Measurements from ENCODE around the gene DACH1.

The DACH1 gene

GRCh38 chr13:71483733-71484132 is 383.3 kb downstream of the DACH1 start:
- no peak overlapping the region for H3K4me3 ChIP-seq (ENCODE audit: low read length)
- no peak overlapping the region for H3K27ac ChIP-seq (ENCODE audit: low read depth, low read length)

DNA sequence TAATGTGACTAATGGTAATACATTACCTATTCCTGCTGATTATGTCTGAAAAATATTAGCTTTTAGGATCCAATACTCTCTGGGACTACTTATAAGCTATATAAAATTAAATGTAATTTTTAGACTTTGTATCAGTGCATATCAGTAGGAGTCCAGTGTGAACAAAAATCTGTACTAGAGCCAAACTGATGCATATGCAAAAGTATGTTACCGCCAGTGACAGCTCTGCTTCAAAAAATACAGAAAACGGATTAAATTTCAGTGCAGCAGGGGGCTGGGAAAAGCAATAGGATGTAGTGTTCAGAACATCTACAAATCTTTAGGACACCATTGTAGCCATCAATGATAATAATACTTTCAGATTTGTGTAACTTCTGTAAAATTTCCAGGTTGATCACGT is 385.5 kb downstream of the DACH1 start:
- Histone ChIP-seq H3K36me3 (ENCODE audit: insufficient read depth, low read length) (no peaks in the 10 kb centered on the region; the same call in 1 of the 2 replicates), H3K9me3 (ENCODE audit: insufficient read depth, low read depth, low read length) (no peaks in the 10 kb centered on the region), H3K27me3 (ENCODE audit: insufficient read depth, low read length) (no peaks in the 10 kb centered on the region), H3K27ac (ENCODE audit: low read depth, low read length) (no peak overlapping the region), H3K4me3 (ENCODE audit: low read length) (no peak overlapping the region), H3K9ac (ENCODE audit: low read depth, low read length) (no peak overlapping the region), H3K4me1 (ENCODE audit: insufficient read depth, low read length) (no peaks in the 10 kb centered on the region)
- 95% methylated on average over 3 of the region's 3 CpGs for WGBS

More at GRCh38 chr13:71483733-71484132, 383.3 kb downstream of the DACH1 start:
- Histone ChIP-seq H3K9me3 (ENCODE audit: insufficient read depth, low read depth, low read length) (no peaks in the 10 kb centered on the region), H3K4me1 (ENCODE audit: insufficient read depth, low read length) (no peaks in the 10 kb centered on the region), H3K27me3 (ENCODE audit: insufficient read depth, low read length) (no peaks in the 10 kb centered on the region), H3K36me3 (ENCODE audit: insufficient read depth, low read length) (no peaks in the 10 kb centered on the region; the same call in 1 of the 2 replicates), H3K9ac (ENCODE audit: low read depth, low read length) (no peak overlapping the region)

DNA sequence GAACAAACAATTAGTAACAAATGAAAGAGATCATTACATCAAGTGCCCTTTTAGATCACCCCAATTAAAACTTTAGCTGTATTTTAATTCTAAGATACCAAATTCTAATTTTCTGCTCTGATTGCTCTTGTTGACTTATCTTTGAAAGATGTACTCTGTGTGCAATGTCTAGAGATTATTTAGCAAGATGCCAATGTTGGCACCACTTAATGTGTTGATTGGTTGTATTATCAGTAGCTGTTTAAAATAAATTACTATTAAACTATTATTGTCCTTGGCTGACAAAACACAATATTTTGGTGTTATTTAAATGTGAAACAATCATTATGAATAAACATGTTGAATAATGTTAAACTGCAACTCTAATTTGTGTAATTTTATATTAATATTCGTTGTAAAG is 386.0 kb downstream of the DACH1 start:
- no peaks in the 10 kb centered on the region; the same call in 1 of the 2 replicates for H3K36me3 ChIP-seq (ENCODE audit: insufficient read depth, low read length)
- no peak overlapping the region for H3K27ac ChIP-seq (ENCODE audit: low read depth, low read length)
- no peak overlapping the region for H3K9ac ChIP-seq (ENCODE audit: low read depth, low read length)
- WGBS: 100% methylated on average over 1 of the region's 1 CpG
- H3K4me3 ChIP-seq (ENCODE audit: low read length): no peak overlapping the region
- H3K27me3 ChIP-seq (ENCODE audit: insufficient read depth, low read length): no peaks in the 10 kb centered on the region
- H3K9me3 ChIP-seq (ENCODE audit: insufficient read depth, low read depth, low read length): no peaks in the 10 kb centered on the region
- H3K4me1 ChIP-seq (ENCODE audit: insufficient read depth, low read length): no peaks in the 10 kb centered on the region

GRCh38 chr13:71477735-71478134 is 389.3 kb downstream of the DACH1 start:
- Histone ChIP-seq H3K27me3 (ENCODE audit: insufficient read depth, low read length) (no peaks in the 10 kb centered on the region), H3K9ac (ENCODE audit: low read depth, low read length) (no peak overlapping the region), H3K4me3 (ENCODE audit: low read length) (no peak overlapping the region), H3K36me3 (ENCODE audit: insufficient read depth, low read length) (no peaks in the 10 kb centered on the region; the same call in 1 of the 2 replicates), H3K27ac (ENCODE audit: low read depth, low read length) (no peak overlapping the region), H3K9me3 (ENCODE audit: insufficient read depth, low read depth, low read length) (no peaks in the 10 kb centered on the region), H3K4me1 (ENCODE audit: insufficient read depth, low read length) (no peaks in the 10 kb centered on the region)
- WGBS: 70% methylated on average over 6 of the region's 6 CpGs

DNA sequence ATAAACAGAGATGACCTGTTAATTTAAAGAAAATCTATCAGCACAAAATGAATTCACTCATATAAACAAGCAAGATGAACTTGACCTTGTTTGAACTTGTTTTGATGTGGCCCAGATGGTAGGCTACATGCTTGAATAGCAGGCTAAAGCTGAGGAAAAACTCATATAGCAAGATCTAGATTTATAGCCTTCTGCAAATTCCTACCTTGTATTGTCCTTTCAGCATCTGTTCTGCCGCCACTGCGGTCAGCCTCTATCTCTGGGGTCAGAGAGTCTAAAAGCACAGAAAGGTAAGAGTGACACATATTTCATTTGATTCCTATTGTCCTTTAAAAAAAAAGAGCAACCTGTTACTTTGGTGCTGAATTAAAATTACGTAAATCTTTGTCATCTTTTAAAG is 392.1 kb downstream of the DACH1 start:
- H3K9ac ChIP-seq (ENCODE audit: low read depth, low read length): no peak overlapping the region
- 95% methylated on average over 3 of the region's 3 CpGs for WGBS
- no peaks in the 10 kb centered on the region; the same call in 1 of the 2 replicates for H3K36me3 ChIP-seq (ENCODE audit: insufficient read depth, low read length)
- H3K27ac ChIP-seq (ENCODE audit: low read depth, low read length): no peak overlapping the region
- no peak overlapping the region for H3K4me3 ChIP-seq (ENCODE audit: low read length)
- H3K4me1 ChIP-seq (ENCODE audit: insufficient read depth, low read length): no peaks in the 10 kb centered on the region
- H3K27me3 ChIP-seq (ENCODE audit: insufficient read depth, low read length): no peaks in the 10 kb centered on the region
- H3K9me3 ChIP-seq (ENCODE audit: insufficient read depth, low read depth, low read length): no peaks in the 10 kb centered on the region

GRCh38 chr13:71469626-71470025 is 397.4 kb downstream of the DACH1 start:
- no peak overlapping the region for H3K9ac ChIP-seq (ENCODE audit: low read depth, low read length)
- H3K27me3 ChIP-seq (ENCODE audit: insufficient read depth, low read length): no peaks in the 10 kb centered on the region
- H3K4me3 ChIP-seq (ENCODE audit: low read length): no peak overlapping the region
- no peaks in the 10 kb centered on the region for H3K4me1 ChIP-seq (ENCODE audit: insufficient read depth, low read length)
- no peaks in the 10 kb centered on the region for H3K36me3 ChIP-seq (ENCODE audit: insufficient read depth, low read length)
- no peak overlapping the region for H3K27ac ChIP-seq (ENCODE audit: low read depth, low read length)
- WGBS: no CpG with 5 or more reads among the region's 1 CpG
- H3K9me3 ChIP-seq (ENCODE audit: insufficient read depth, low read depth, low read length): no peaks in the 10 kb centered on the region

DNA sequence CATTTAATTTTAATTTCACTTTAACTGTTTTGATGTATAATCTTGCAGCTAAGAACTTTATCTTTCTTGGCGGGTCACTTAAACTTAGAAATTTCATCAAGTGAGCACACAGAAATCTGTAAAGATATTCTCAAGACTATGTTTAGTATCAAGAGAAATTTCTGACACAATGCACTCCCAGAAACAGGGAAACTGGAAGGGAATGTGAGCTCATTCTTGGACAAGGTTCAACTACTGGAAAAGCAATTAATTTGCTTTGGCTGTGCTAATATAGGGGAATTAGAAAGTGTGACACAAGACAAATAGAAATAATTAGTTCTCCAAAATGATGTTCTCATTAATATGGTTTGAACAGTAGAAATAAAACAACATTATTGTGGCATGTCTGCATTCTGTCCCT is 402.3 kb downstream of the DACH1 start:
- Histone ChIP-seq H3K9ac (ENCODE audit: low read depth, low read length) (no peak overlapping the region), H3K4me3 (ENCODE audit: low read length) (no peak overlapping the region), H3K9me3 (ENCODE audit: insufficient read depth, low read depth, low read length) (no peaks in the 10 kb centered on the region), H3K27me3 (ENCODE audit: insufficient read depth, low read length) (no peaks in the 10 kb centered on the region), H3K4me1 (ENCODE audit: insufficient read depth, low read length) (no peaks in the 10 kb centered on the region), H3K36me3 (ENCODE audit: insufficient read depth, low read length) (no peaks in the 10 kb centered on the region), H3K27ac (ENCODE audit: low read depth, low read length) (no peak overlapping the region)
- WGBS: no CpG with 5 or more reads among the region's 1 CpG

DNA sequence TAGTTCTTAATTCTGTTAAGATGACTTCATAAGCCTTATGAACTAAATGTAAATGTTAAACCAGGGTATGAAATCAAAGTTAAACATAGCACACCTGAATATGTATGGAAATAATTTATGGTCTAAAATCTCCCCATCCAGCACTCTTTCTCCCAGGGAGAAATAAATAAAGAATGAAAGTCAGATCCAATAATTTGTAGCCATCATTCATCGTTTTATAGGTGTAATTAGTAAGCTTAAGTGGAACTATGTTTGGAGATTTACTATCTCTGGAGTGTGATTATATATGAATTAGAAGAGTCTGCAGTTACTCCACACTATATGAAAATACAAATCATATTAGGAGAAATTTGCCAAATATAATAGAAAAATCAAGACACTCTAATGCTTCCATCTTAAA is 405.1 kb downstream of the DACH1 start:
- H3K27ac ChIP-seq (ENCODE audit: low read depth, low read length): no peak overlapping the region
- no peaks in the 10 kb centered on the region for H3K27me3 ChIP-seq (ENCODE audit: insufficient read depth, low read length)
- H3K4me3 ChIP-seq (ENCODE audit: low read length): no peak overlapping the region
- no peaks in the 10 kb centered on the region for H3K4me1 ChIP-seq (ENCODE audit: insufficient read depth, low read length)
- no peaks in the 10 kb centered on the region for H3K36me3 ChIP-seq (ENCODE audit: insufficient read depth, low read length)
- WGBS: 100% methylated on average over 1 of the region's 1 CpG
- no peaks in the 10 kb centered on the region for H3K9me3 ChIP-seq (ENCODE audit: insufficient read depth, low read depth, low read length)
- H3K9ac ChIP-seq (ENCODE audit: low read depth, low read length): no peak overlapping the region

- no CpG with 5 or more reads among the region's 3 CpGs for WGBS
- H3K27me3 ChIP-seq (ENCODE audit: insufficient read depth, low read length): no peaks in the 10 kb centered on the region
- no peak overlapping the region for H3K9ac ChIP-seq (ENCODE audit: low read depth, low read length)
- H3K9me3 ChIP-seq (ENCODE audit: insufficient read depth, low read depth, low read length): no peaks in the 10 kb centered on the region
- no peaks in the 10 kb centered on the region for H3K4me1 ChIP-seq (ENCODE audit: insufficient read depth, low read length)
- H3K36me3 ChIP-seq (ENCODE audit: insufficient read depth, low read length): no peaks in the 10 kb centered on the region
- no peak overlapping the region for H3K27ac ChIP-seq (ENCODE audit: low read depth, low read length)
- H3K4me3 ChIP-seq (ENCODE audit: low read length): no peak overlapping the region
Measured at GRCh38 chr13:71460211-71460610, 406.8 kb downstream of the DACH1 start.

DNA sequence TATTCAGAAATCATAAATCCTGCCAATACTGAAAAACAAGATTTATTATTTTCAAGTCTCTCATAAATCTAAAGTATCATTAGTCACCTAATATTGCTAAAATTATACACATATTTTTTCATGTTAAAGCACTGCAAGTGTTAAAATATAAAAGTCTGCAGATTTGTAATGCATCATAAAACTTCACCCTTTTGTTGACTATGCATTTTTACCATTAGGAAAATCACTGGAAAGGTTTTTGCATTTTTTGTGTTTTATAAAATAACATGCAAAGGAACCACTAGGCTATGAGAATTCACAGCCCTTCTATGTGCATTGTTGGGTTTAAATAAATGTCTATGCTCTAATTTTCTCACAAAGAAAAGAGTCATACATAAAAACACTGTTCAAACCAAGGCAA is 407.3 kb downstream of the DACH1 start:
- no peaks in the 10 kb centered on the region for H3K36me3 ChIP-seq (ENCODE audit: insufficient read depth, low read length)
- no peaks in the 10 kb centered on the region for H3K4me1 ChIP-seq (ENCODE audit: insufficient read depth, low read length)
- H3K27ac ChIP-seq (ENCODE audit: low read depth, low read length): no peak overlapping the region
- no peaks in the 10 kb centered on the region for H3K27me3 ChIP-seq (ENCODE audit: insufficient read depth, low read length)
- no peaks in the 10 kb centered on the region for H3K9me3 ChIP-seq (ENCODE audit: insufficient read depth, low read depth, low read length)
- H3K4me3 ChIP-seq (ENCODE audit: low read length): no peak overlapping the region
- no peak overlapping the region for H3K9ac ChIP-seq (ENCODE audit: low read depth, low read length)

DNA sequence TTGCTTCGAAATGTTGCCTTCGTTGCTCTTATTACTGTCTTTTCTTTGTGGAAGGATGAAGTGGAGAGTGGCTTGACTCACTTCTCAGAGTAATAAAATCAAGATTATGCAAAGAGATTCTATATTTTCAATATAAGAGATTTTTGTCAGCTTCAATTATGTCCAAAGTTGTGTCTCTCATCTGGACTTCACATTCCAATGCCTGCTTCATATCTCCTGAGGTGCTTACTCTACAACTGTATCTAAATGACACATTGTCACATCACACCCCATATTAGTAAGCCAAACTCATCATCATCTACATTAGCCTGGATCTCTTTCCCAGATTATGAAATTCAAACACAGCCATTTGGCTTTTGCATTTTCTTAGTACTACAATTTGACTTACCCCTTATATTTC is 409.4 kb downstream of the DACH1 start:
- no peaks in the 10 kb centered on the region for H3K4me1 ChIP-seq (ENCODE audit: insufficient read depth, low read length)
- no peaks in the 10 kb centered on the region for H3K9me3 ChIP-seq (ENCODE audit: insufficient read depth, low read depth, low read length)
- H3K9ac ChIP-seq (ENCODE audit: low read depth, low read length): no peak overlapping the region
- H3K27ac ChIP-seq (ENCODE audit: low read depth, low read length): no peak overlapping the region
- WGBS: 81% methylated on average over 2 of the region's 2 CpGs
- no peaks in the 10 kb centered on the region for H3K27me3 ChIP-seq (ENCODE audit: insufficient read depth, low read length)
- no peaks in the 10 kb centered on the region for H3K36me3 ChIP-seq (ENCODE audit: insufficient read depth, low read length)
- no peak overlapping the region for H3K4me3 ChIP-seq (ENCODE audit: low read length)

GRCh38 chr13:71456136-71456535 is 410.9 kb downstream of the DACH1 start:
- Histone ChIP-seq H3K27me3 (ENCODE audit: insufficient read depth, low read length) (no peaks in the 10 kb centered on the region), H3K9me3 (ENCODE audit: insufficient read depth, low read depth, low read length) (no peaks in the 10 kb centered on the region), H3K4me1 (ENCODE audit: insufficient read depth, low read length) (no peaks in the 10 kb centered on the region), H3K27ac (ENCODE audit: low read depth, low read length) (no peak overlapping the region), H3K36me3 (ENCODE audit: insufficient read depth, low read length) (no peaks in the 10 kb centered on the region), H3K4me3 (ENCODE audit: low read length) (no peak overlapping the region), H3K9ac (ENCODE audit: low read depth, low read length) (no peak overlapping the region)
- 92% methylated on average over 2 of the region's 2 CpGs for WGBS
